H1 (cell line): ENCODE results near the gene DCDC2. TPM values are rescaled to one million over a fixed set of nuclear protein-coding genes. Genes with fewer than 3 reads are reported as not detected.

Source experiments
- GTF2F1 ChIP-seq: IDR thresholded peaks from 2 replicates; pipeline ENCODE4 v1.6.1; 2012; ENCODE audit warnings: low read depth, low read length, improper control_type of control experiment, borderline replicate concordance
- polyA plus RNA-seq, 7 experiments: library from polyadenylated mRNA; depleted of rRNA in 3 of 7; stranded (reverse) in 5 of 7; unstranded in 2 of 7; fragments of >200 nt in 5 of 7; fragments of 200-250 nt in 2 of 7; gene quantifications; 1 replicate in 5 of 7; 2 replicates in 1 of 7; 4 replicates in 1 of 7; pipeline versions ENCODE4 v1.2.1 to v1.2.3, GENCODE V29; 2011 to 2013; ENCODE audit warnings: missing spikeins in 2 of 7, mixed read lengths in 2 of 7
- total RNA-seq: library from RNA; stranded (reverse); fragmentation: NEBNext Ultra II Directional; extraction: Animal tissue kit (Norgen Biotek cat#: 25700); gene quantifications from 2 replicates; pipeline ENCODE4 v1.2.1, GENCODE V29; 2021

Gene DCDC2
- total and polyA plus RNA-seq, 2 of the 8 experiments (the other 6 are each of a cell fraction or from before 2014, with no cell fraction given) = 0.03 to 0.15 TPM

GRCh38 chr6:24229696-24230405 lies 128.0 kb downstream of the DCDC2 start (continued):
- no peak for TF ChIP-seq GTF2F1
